Mesendoderm (in vitro differentiated cells): ENCODE results near the gene UBE2R2.

ENCODE experiments used
- DNase-seq: peaks from one replicate; pipeline ENCODE4 v3.0.0; 2013
- H2AK5ac ChIP-seq: 2 replicates; pipeline ENCODE4 v1.6.1; 2013; ENCODE audit warnings: low read length, inconsistent platforms
- H2BK120ac ChIP-seq: 2 replicates; pipeline ENCODE4 v1.6.1; 2013; ENCODE audit warnings: low read depth, mild to moderate bottlenecking, low read length, moderate library complexity, mixed read lengths
- H2BK15ac ChIP-seq: replicated peaks from 2 replicates; pipeline ENCODE4 v1.6.1; 2013; ENCODE audit warnings: low read depth, mild to moderate bottlenecking, moderate library complexity
- H2BK5ac ChIP-seq: 2 replicates; pipeline ENCODE4 v1.6.1; 2013; ENCODE audit warnings: low read length, inconsistent platforms
- H3K18ac ChIP-seq: 2 replicates; pipeline ENCODE4 v1.6.1; 2013; ENCODE audit warnings: mild to moderate bottlenecking, low read length, mixed read lengths
- H3K23ac ChIP-seq: one replicate; pipeline ENCODE4 v1.6.1; 2013; ENCODE audit warnings: low read length
- H3K27ac ChIP-seq: 2 replicates; pipeline ENCODE4 v1.5.1; 2013; ENCODE audit warnings: low read depth, mild to moderate bottlenecking, inconsistent platforms, low read length, moderate library complexity
- H3K27me3 ChIP-seq: 2 replicates; pipeline ENCODE4 v1.6.1; 2013; ENCODE audit warnings: low read length, control low read depth, mild to moderate bottlenecking, inconsistent platforms; ENCODE audit not compliant: insufficient read depth, poor library complexity
- H3K36me3 ChIP-seq: 2 replicates; pipeline ENCODE4 v1.6.1; 2013; ENCODE audit warnings: low read length, inconsistent platforms; ENCODE audit not compliant: control insufficient read depth, insufficient read depth
- H3K4ac ChIP-seq: one replicate; pipeline ENCODE4 v1.6.1; 2013; ENCODE audit warnings: low read depth, mild to moderate bottlenecking, low read length, moderate library complexity
- H3K4me1 ChIP-seq: 2 replicates; pipeline ENCODE4 v1.6.1; 2013; ENCODE audit warnings: low read depth, low read length, inconsistent platforms; ENCODE audit not compliant: control insufficient read depth
- H3K4me2 ChIP-seq: 2 replicates; pipeline ENCODE4 v1.6.1; 2013; ENCODE audit warnings: low read length
- H3K4me3 ChIP-seq: 2 replicates; pipeline ENCODE4 v1.5.1; 2013; ENCODE audit warnings: mild to moderate bottlenecking, low read length
- H3K56ac ChIP-seq: one replicate; pipeline ENCODE4 v1.6.1; 2013; ENCODE audit warnings: low read length
- H3K79me1 ChIP-seq: 2 replicates; pipeline ENCODE4 v1.6.1; 2013; ENCODE audit warnings: low read length, inconsistent platforms
- H3K79me2 ChIP-seq: 2 replicates; pipeline ENCODE4 v1.6.1; 2013; ENCODE audit warnings: mild to moderate bottlenecking, low read length; ENCODE audit not compliant: control insufficient read depth, insufficient read depth
- H3K9ac ChIP-seq: 2 replicates; pipeline ENCODE4 v1.6.1; 2013; ENCODE audit warnings: low read length, inconsistent platforms
- H4K5ac ChIP-seq: one replicate; pipeline ENCODE4 v1.6.1; 2013; ENCODE audit warnings: low read length
- H4K8ac ChIP-seq: one replicate; pipeline ENCODE4 v1.6.1; 2013; ENCODE audit warnings: low read depth, mild to moderate bottlenecking, control low read depth, low read length, moderate library complexity
- WGBS: extraction: QIAGEN DNeasy Blood & Tissue Kit; methylation state at CpG from one replicate; pipeline ENCODE4 v1.1.7; 2013; ENCODE audit warnings: low lambda C conversion rate, missing lambda C conversion rate; ENCODE audit not compliant: insufficient coverage; ENCODE audit errors: extremely low coverage; 5-methylcytosine and 5-hydroxymethylcytosine counted together

Gene UBE2R2

DNA sequence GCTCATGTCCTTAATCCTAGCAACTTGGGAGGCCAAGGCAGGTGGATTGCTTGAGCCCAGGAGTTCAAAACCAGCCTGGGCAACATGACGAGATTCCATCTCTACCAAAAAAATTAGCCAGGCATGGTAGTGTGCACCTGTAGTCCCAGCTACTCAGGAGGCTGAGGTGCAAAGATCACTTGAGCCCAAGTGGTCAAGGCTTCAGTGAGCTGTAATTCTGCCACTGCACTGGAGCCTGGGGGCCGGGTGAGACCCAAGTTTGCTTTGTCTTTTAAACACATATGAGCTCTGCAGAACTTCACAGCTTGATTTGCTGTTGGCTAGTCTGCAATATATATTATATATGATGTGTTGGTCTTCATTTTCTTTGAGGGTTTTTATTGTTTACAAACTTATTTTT lies 89.8 kb downstream of the UBE2R2 start:
- WGBS = no CpG with 5 or more reads among the region's 2 CpGs

DNA sequence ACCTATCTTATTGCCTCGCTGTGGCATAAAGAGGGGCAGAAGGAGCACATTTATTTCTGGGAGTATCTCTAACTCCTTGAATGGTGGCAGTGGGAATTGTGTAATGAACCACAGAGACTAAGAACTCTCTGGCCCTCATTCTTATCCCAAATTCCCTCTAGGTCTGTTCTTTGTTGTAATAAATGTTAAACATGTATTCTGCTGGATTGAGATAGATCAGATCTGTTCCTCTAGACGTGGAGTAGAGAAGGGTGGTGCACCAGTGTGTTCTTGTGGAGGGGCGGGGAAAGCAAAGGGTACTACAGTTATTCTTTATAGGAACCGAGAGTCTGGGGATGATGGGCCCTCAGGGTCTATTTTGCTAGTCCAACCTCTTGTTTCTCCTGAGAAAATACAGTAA lies 90.4 kb downstream of the UBE2R2 start:
- Histone ChIP-seq H3K79me2 (peaks cover 12% of the 10 kb centered on the region), H2AK5ac (no peak overlapping the region), H3K4me3 (no peak overlapping the region), H2BK120ac (no peak overlapping the region), H3K9ac (no peak overlapping the region), H3K36me3 (no peaks in the 10 kb centered on the region), H3K4ac (no peak overlapping the region), H3K18ac (no peak overlapping the region), H3K27ac (no peak overlapping the region), H3K4me2 (no peak overlapping the region), H4K5ac (no peak overlapping the region), H3K79me1 (peaks cover 13% of the 10 kb centered on the region), H2BK15ac (no peak overlapping the region), H2BK5ac (no peak overlapping the region), H3K27me3 (no peaks in the 10 kb centered on the region), H3K23ac (no peak overlapping the region), H3K56ac (no peak overlapping the region), H4K8ac (no peak overlapping the region), H3K4me1 (no peaks in the 10 kb centered on the region)
- DNase-seq = no peak
- WGBS = no CpG with 5 or more reads among the region's 4 CpGs

More for the DNA sequence above, 89.8 kb downstream of the UBE2R2 start:
- H4K8ac ChIP-seq = no peak overlapping the region
- no peak overlapping the region for H2BK5ac ChIP-seq
- H3K27me3 ChIP-seq = no peaks in the 10 kb centered on the region
- no peak overlapping the region for H3K9ac ChIP-seq
- H3K4me3 ChIP-seq = no peak overlapping the region
- no peak overlapping the region for H3K4me2 ChIP-seq
- peaks cover 13% of the 10 kb centered on the region for H3K79me1 ChIP-seq
- H3K4me1 ChIP-seq = no peaks in the 10 kb centered on the region
- no peaks in the 10 kb centered on the region for H3K36me3 ChIP-seq
- no peak overlapping the region for H2AK5ac ChIP-seq
- no peak overlapping the region for H3K27ac ChIP-seq
- H2BK120ac ChIP-seq = no peak overlapping the region
- peaks cover 12% of the 10 kb centered on the region for H3K79me2 ChIP-seq
- DNase-seq = no peak
- no peak overlapping the region for H2BK15ac ChIP-seq
- H3K56ac ChIP-seq = no peak overlapping the region
- H4K5ac ChIP-seq = no peak overlapping the region
- H3K18ac ChIP-seq = no peak overlapping the region
- H3K4ac ChIP-seq = no peak overlapping the region
- no peak overlapping the region for H3K23ac ChIP-seq

DNA sequence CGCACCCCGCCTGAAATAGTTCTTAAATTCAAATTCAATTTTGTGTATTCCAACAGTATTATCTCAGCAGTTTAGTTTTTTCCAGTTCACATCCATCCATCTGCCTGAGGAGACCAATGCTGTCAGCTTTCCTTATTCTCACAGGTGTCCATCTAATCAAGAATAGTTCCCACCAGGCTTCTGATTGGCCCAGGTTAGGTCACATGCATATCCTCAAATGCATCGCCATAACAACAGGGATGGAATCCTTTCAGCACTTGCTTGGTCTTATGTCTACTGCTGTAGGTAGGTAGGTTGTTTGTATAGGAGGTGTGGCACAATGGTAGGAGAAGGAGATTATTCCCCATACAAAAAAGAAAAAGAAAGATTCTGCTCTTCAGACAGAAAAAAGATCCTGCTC lies 91.2 kb downstream of the UBE2R2 start:
- no peak overlapping the region for H4K8ac ChIP-seq
- no peak overlapping the region for H3K18ac ChIP-seq
- H2BK15ac ChIP-seq = no peak overlapping the region
- no peak overlapping the region for H2BK120ac ChIP-seq
- no peak overlapping the region for H3K56ac ChIP-seq
- no peak overlapping the region for H2BK5ac ChIP-seq
- no peak overlapping the region for H3K27ac ChIP-seq
- WGBS = no CpG with 5 or more reads among the region's 3 CpGs
- H3K27me3 ChIP-seq = no peaks in the 10 kb centered on the region
- H3K4me1 ChIP-seq = no peaks in the 10 kb centered on the region
- peaks cover 13% of the 10 kb centered on the region for H3K79me1 ChIP-seq
- DNase-seq = peak; percentile 62
- no peak overlapping the region for H2AK5ac ChIP-seq
- H3K23ac ChIP-seq = no peak overlapping the region
- no peaks in the 10 kb centered on the region for H3K36me3 ChIP-seq
- peaks cover 12% of the 10 kb centered on the region for H3K79me2 ChIP-seq
- no peak overlapping the region for H4K5ac ChIP-seq
- no peak overlapping the region for H3K9ac ChIP-seq
- no peak overlapping the region for H3K4ac ChIP-seq
- H3K4me3 ChIP-seq = no peak overlapping the region
- no peak overlapping the region for H3K4me2 ChIP-seq

DNA sequence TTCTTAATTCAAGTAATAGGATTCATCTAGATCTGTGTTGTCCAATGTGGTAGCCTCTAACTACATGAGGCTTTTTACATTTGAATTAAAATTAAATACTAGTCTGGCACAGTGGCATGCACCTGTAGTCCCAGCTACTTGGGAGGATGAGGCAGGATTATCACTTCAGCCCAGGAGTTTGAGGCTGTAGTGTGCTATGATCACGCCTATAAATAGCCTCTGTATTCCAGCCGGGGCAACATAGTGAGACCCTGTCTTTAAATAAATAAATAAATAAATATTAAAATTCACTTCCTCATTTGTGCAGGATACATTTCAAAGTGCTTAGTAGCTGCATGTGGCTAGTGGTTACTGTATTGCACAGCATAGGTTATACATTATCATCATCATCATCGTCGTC lies 91.8 kb downstream of the UBE2R2 start:
- peaks cover 10% of the 10 kb centered on the region for H3K79me1 ChIP-seq
- H3K27me3 ChIP-seq = no peaks in the 10 kb centered on the region
- no peak overlapping the region for H4K5ac ChIP-seq
- H3K79me2 ChIP-seq = peaks cover 12% of the 10 kb centered on the region
- no peak overlapping the region for H3K4me2 ChIP-seq
- no peak overlapping the region for H2AK5ac ChIP-seq
- no peak overlapping the region for H2BK120ac ChIP-seq
- no peak overlapping the region for H3K4ac ChIP-seq
- no peak for DNase-seq
- no peak overlapping the region for H3K4me3 ChIP-seq
- no peaks in the 10 kb centered on the region for H3K36me3 ChIP-seq
- H3K23ac ChIP-seq = no peak overlapping the region
- H2BK15ac ChIP-seq = no peak overlapping the region
- H2BK5ac ChIP-seq = no peak overlapping the region
- no peak overlapping the region for H3K9ac ChIP-seq
- WGBS = no CpG with 5 or more reads among the region's 4 CpGs
- H3K4me1 ChIP-seq = no peaks in the 10 kb centered on the region
- no peak overlapping the region for H3K18ac ChIP-seq
- no peak overlapping the region for H3K56ac ChIP-seq
- H3K27ac ChIP-seq = no peak overlapping the region
- H4K8ac ChIP-seq = no peak overlapping the region

DNA sequence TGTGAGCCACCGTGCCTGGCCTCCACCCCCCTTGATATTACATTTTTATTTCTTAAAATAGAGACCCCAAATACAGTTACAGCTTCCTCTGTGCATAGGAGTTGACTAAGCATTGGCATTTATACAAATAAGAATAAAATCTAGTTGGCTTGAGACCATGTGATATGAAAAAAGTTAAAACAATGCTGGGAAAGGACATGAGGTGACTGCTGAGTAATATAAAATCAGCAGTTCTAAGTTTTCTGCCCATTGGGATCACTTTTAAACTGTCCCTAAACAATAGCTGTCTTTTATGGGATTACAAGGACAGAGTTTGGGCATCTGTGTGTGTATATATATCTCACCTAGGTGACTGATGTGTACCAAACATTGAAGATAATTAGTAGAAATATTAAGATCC lies 96.6 kb downstream of the UBE2R2 start:
- no peaks in the 10 kb centered on the region for H3K79me2 ChIP-seq
- H4K5ac ChIP-seq = no peak overlapping the region
- H2AK5ac ChIP-seq = no peak overlapping the region
- H3K9ac ChIP-seq = no peak overlapping the region
- no peak overlapping the region for H3K4me3 ChIP-seq
- H4K8ac ChIP-seq = no peak overlapping the region
- no peak overlapping the region for H3K18ac ChIP-seq
- H2BK120ac ChIP-seq = no peak overlapping the region
- H3K27ac ChIP-seq = no peak overlapping the region
- H2BK5ac ChIP-seq = no peak overlapping the region
- H3K4ac ChIP-seq = no peak overlapping the region
- H3K27me3 ChIP-seq = no peaks in the 10 kb centered on the region
- no peak for DNase-seq
- H3K56ac ChIP-seq = no peak overlapping the region
- no peaks in the 10 kb centered on the region for H3K79me1 ChIP-seq
- no peak overlapping the region for H2BK15ac ChIP-seq
- H3K23ac ChIP-seq = no peak overlapping the region
- no CpG with 5 or more reads among the region's 1 CpG for WGBS
- no peaks in the 10 kb centered on the region for H3K4me1 ChIP-seq
- H3K4me2 ChIP-seq = no peak overlapping the region
- peaks cover 11% of the 10 kb centered on the region for H3K36me3 ChIP-seq

DNA sequence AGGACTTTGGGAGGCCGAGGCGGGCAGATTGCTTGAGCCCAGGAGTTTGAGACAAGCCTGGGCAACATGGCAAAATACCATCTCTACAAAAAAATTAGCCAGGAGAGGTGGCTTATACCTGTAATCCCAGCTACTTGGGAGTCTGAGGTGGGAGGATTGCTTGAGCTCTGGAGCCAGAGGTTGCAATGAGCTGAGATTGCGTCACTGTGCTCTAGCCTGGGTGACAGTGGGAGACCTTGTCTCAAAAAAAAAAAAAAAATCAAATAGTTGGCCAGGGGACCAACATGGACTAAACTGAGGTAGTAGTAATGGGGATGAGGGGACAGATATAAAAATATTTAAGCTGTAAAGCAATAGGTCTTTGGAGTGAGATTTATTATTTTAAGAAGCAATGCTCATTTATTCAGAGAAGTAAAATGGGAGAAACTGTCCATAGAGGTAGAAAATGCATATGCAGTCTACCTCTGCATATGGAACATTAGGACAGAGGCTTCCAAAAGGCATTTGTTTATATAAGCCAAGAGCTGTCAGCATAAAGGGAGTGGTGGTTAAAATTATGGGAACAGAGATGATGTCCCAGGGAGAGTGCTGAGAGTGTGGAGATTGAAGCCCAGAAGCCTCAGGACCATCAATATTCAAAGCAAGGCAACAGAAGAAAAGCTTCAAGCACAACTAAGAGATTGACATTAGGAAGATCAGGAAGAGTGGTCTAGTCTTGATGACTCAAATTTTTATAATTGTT lies 98.1 kb downstream of the UBE2R2 start:
- no peak overlapping the region for H4K8ac ChIP-seq
- H3K4ac ChIP-seq = no peak overlapping the region
- H3K18ac ChIP-seq = no peak overlapping the region
- H2BK120ac ChIP-seq = no peak overlapping the region
- H3K23ac ChIP-seq = no peak overlapping the region
- no peak overlapping the region for H3K4me2 ChIP-seq
- no peaks in the 10 kb centered on the region for H3K79me2 ChIP-seq
- H3K27ac ChIP-seq = no peak overlapping the region
- H3K4me3 ChIP-seq = no peak overlapping the region
- no peak overlapping the region for H4K5ac ChIP-seq
- no peak overlapping the region for H3K9ac ChIP-seq
- no peak overlapping the region for H2BK5ac ChIP-seq
- H2BK15ac ChIP-seq = no peak overlapping the region
- no peaks in the 10 kb centered on the region for H3K27me3 ChIP-seq
- peaks cover 2% of the 10 kb centered on the region for H3K79me1 ChIP-seq
- no peak overlapping the region for H3K56ac ChIP-seq
- no CpG with 5 or more reads among the region's 3 CpGs for WGBS
- no peaks in the 10 kb centered on the region for H3K4me1 ChIP-seq
- no peak overlapping the region for H2AK5ac ChIP-seq
- DNase-seq = no peak
- H3K36me3 ChIP-seq = peaks cover 15% of the 10 kb centered on the region
